ENCODE data around the gene GJB5.

DNA sequence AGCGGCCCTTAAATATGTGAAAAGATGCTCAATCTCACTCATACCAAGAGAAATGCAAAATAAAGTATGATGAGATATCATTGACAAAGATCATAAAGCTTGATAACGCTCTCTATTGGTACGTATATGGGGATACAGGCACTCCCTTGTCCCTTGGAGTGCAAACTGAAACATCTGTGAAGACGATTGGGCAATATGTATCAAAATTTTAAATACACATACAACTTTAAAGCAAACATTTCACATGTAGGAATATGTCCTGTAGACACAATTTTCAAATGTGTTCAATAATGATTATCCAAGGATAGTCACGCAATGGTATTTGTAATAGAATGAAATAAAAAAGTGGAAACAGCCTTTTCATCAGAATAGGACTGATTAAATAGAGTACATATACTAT, 24.2 kb downstream of the GJB5 start:
- no peak for TF ChIP-seq POLR2A (IDR thresholded peaks at IDR 0.05; ENCODE audit: low read length)
- TF ChIP-seq GATA1 (IDR thresholded peaks at IDR 0.05; ENCODE audit: low read depth, low read length) = no peak

Measured in erythroblast (primary cell).